OCI-LY7 (cell line): ENCODE measurements around the gene CCDC187.

Experiments
- CTCF ChIP-seq: fragments of 200-600 bp; sonication (generic); conservative IDR thresholded peaks from 2 replicates; pipeline ENCODE4 v1.5.1; 2014; ENCODE audit warnings: mild to moderate bottlenecking, antibody characterized with exemption, low read length, moderate library complexity, mixed read lengths
- EZH2phosphoT487 ChIP-seq: fragments of 200-600 bp; sonication (generic); IDR thresholded peaks from 2 replicates; pipeline ENCODE4 v1.6.1; 2018; ENCODE audit warnings: low read depth, borderline replicate concordance, mild to moderate bottlenecking, mixed run types, antibody characterized with exemption, low read length, moderate library complexity, mixed read lengths

DNA sequence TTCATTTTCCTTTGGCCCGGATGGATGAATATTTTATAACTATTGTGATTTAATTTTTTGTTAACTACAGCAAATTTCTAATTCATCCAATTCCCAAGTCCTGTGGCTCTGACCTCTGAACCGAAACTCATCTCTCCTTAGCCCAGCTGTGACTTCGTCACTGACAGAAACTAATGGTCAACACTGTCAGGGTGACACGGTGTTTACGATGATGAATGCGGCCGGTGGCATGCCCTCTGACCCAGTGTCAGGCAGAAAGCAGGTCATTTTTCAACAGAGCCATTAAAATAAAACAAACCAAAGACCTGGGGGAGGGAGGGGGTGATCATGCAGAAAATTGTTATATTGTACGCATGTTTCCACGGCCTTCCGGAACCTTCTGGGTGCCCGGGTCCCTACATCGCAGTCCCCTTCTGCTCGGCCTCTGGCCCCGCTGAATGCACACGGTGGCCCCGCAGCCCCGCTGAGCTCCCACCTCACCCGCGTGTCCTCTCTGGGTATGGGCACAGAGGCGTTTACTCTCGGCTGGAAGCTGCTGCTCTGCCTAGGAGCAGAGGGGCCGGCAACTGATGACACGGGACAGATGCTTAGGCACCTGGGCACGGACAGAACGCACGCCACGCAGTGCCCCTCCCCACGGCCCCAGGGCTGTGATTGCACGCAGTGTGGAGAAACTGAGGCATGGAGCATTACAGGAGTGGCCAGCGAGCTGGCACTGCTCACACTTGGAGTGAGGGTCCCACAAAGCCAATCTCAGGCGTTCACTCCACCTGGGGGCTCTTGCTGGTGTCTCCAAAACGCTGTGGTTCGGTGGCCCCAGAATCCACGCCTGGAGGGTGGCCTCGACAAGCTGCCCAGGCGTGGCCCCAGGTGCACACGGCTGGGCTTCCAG, 8.1 kb downstream of the CCDC187 start:
- no peak for TF ChIP-seq CTCF
- TF ChIP-seq EZH2phosphoT487 = no peak
